DOHH2 (cell line): Measurements from ENCODE around the gene AGBL4.

Experiments used
- H3F3A ChIP-seq: fragments of 200-600 bp; sonication (generic), shearing (Covaris generic); 2 replicates; pipeline ENCODE4 v1.6.0; 2016; ENCODE audit warnings: antibody characterized with exemption, mild to moderate bottlenecking; ENCODE audit not compliant: control insufficient read depth, insufficient read depth
- H3K27ac ChIP-seq: fragments of 200-600 bp; sonication (generic); 2 replicates; pipeline ENCODE4 v1.5.1; 2014; ENCODE audit warnings: low read depth, mild to moderate bottlenecking, low read length, moderate library complexity
- H3K27me3 ChIP-seq: fragments of 200-600 bp; sonication (generic); 2 replicates; pipeline ENCODE4 v1.6.1; 2014; ENCODE audit warnings: mild to moderate bottlenecking, low read length, mixed read lengths; ENCODE audit not compliant: control insufficient read depth
- H3K36me3 ChIP-seq: fragments of 200-600 bp; sonication (generic); 2 replicates; pipeline ENCODE4 v1.6.1; 2014; ENCODE audit warnings: mild to moderate bottlenecking, low read length, moderate library complexity, mixed read lengths; ENCODE audit not compliant: control insufficient read depth
- H3K4me1 ChIP-seq: fragments of 200-600 bp; sonication (generic); 2 replicates; pipeline ENCODE4 v1.6.1; 2014; ENCODE audit warnings: mild to moderate bottlenecking, low read length, mixed read lengths; ENCODE audit not compliant: control insufficient read depth
- H3K4me2 ChIP-seq: fragments of 200-600 bp; sonication (generic); 2 replicates; pipeline ENCODE4 v1.6.0; 2014; ENCODE audit warnings: mild to moderate bottlenecking, low read length, moderate library complexity
- H3K4me3 ChIP-seq: fragments of 200-600 bp; sonication (generic); 2 replicates; pipeline ENCODE4 v1.5.1; 2014; ENCODE audit warnings: mild to moderate bottlenecking, low read length, mixed read lengths
- H3K79me2 ChIP-seq: fragments of 200-600 bp; sonication (generic); 2 replicates; pipeline ENCODE4 v1.6.1; 2014; ENCODE audit warnings: mild to moderate bottlenecking, low read length, mixed read lengths; ENCODE audit not compliant: control insufficient read depth
- H3K9me2 ChIP-seq: fragments of 200-600 bp; sonication (generic); replicated peaks from 2 replicates; pipeline ENCODE4 v1.6.1; 2014; ENCODE audit warnings: mild to moderate bottlenecking, low read length, mixed read lengths; ENCODE audit not compliant: control insufficient read depth
- H3K9me3 ChIP-seq: fragments of 200-600 bp; sonication (generic); 2 replicates; pipeline ENCODE4 v1.6.1; 2014; ENCODE audit warnings: antibody characterized with exemption, low read length, mixed read lengths; ENCODE audit not compliant: control insufficient read depth, insufficient read depth
- H4K20me1 ChIP-seq: fragments of 200-600 bp; sonication (generic); 2 replicates; pipeline ENCODE4 v1.6.0; 2014; ENCODE audit warnings: low read depth, mild to moderate bottlenecking, antibody characterized with exemption, low read length, moderate library complexity; ENCODE audit not compliant: control insufficient read depth, insufficient read depth
- EZH2phosphoT487 ChIP-seq: fragments of 200-600 bp; sonication (generic); IDR thresholded peaks from 2 replicates; pipeline ENCODE4 v1.6.1; 2017; ENCODE audit warnings: borderline replicate concordance, mild to moderate bottlenecking, antibody characterized with exemption, low read length, moderate library complexity, mixed read lengths
- TF ChIP-seq, protein P1 (sequence below): fragments of 200-600 bp; sonication (generic); IDR thresholded peaks from one replicate; pipeline ENCODE4 v1.5.1; 2014; ENCODE audit warnings: antibody characterized with exemption, mild to moderate bottlenecking, low read depth, low read length; ENCODE audit not compliant: poor library complexity, severe bottlenecking

AGBL4 gene

DNA sequence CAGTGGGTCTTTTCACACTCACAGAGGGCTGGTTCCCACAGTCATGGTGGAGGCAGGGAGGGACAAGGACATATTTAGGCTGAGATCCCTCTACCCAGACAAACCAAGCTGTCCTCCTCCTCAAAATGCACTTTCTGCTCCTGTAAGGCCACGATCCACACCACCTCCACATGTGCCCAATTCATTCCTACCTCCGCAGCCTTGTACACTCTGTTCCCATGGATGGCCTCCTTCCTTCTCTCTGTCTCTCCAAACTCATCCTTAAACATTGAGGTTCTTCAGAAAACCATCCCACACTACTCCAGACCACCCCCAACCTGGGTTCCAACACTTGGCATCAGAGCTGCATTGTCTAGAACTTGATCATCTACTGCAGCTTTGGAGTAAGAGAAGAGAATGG lies 842.7 kb downstream of the AGBL4 start:
- TF ChIP-seq EZH2phosphoT487 = no peak
- TF ChIP-seq, protein P1, sequence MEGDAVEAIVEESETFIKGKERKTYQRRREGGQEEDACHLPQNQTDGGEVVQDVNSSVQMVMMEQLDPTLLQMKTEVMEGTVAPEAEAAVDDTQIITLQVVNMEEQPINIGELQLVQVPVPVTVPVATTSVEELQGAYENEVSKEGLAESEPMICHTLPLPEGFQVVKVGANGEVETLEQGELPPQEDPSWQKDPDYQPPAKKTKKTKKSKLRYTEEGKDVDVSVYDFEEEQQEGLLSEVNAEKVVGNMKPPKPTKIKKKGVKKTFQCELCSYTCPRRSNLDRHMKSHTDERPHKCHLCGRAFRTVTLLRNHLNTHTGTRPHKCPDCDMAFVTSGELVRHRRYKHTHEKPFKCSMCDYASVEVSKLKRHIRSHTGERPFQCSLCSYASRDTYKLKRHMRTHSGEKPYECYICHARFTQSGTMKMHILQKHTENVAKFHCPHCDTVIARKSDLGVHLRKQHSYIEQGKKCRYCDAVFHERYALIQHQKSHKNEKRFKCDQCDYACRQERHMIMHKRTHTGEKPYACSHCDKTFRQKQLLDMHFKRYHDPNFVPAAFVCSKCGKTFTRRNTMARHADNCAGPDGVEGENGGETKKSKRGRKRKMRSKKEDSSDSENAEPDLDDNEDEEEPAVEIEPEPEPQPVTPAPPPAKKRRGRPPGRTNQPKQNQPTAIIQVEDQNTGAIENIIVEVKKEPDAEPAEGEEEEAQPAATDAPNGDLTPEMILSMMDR = no peak
- Histone ChIP-seq H3K36me3 (no peaks in the 10 kb centered on the region), H3K9me2 (no peaks in the 10 kb centered on the region; the same call in 1 of the 2 replicates), H3K27me3 (no peaks in the 10 kb centered on the region), H3K4me2 (no peak overlapping the region), H4K20me1 (no peaks in the 10 kb centered on the region), H3K4me3 (no peak overlapping the region), H3K4me1 (no peaks in the 10 kb centered on the region), H3F3A (no peaks in the 10 kb centered on the region), H3K9me3 (peaks cover 3% of the 10 kb centered on the region; the same call in 1 of the 2 replicates), H3K79me2 (no peaks in the 10 kb centered on the region), H3K27ac (no peak overlapping the region)

DNA sequence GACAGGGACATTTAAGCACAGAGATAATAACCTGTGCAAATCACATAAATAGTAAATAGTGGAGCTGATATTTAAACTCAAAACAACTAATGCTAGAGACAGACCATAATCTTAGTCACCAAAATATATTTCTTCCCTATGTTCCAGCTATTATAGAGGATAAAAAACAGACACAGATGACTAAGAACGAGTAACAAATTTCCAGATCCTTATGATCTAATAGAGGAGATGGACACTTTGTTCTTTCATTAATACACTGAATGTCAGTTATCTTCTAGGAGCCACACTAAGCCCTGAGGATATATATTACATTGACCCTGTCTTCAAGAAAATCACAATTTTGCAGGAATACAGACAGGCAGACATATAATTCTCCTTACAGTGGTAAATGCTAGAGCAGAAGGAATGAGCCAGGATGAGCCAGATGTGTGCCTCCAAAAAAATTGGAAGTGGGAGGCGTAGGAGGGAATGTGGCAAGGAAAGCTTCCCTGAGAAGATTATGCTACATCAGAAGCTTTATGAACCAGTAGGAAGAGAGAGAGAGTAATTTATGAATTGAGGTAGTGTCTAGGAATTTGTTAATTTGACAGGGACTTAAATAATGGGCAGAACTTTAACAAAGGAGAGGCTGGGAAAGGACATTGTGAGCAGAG lies 851.7 kb downstream of the AGBL4 start:
- no peaks in the 10 kb centered on the region for H3K36me3 ChIP-seq
- no peaks in the 10 kb centered on the region for H3K9me3 ChIP-seq
- TF ChIP-seq EZH2phosphoT487 = no peak
- TF ChIP-seq, protein P1 = no peak

DNA sequence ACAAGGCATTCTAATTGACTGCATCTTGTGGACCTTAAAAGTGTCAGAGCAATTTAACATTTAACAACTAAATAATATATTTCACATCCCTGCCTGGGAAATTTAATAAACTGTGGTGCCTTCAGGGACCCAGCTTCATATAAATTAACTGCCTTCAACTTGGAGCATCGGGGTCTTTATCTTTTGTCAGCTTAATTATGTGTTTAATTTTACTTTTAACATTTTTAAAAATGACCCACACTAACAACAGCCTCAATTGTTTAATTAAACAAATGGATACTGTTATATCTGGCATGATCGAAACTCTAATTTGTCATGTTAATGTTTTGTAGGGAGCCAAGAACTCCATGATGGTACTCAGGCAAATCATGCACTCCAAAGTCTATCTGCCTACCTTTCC lies 857.7 kb downstream of the AGBL4 start:
- no peak for TF ChIP-seq EZH2phosphoT487
- TF ChIP-seq, protein P1 = no peak
- Histone ChIP-seq H3K9me3 (no peaks in the 10 kb centered on the region), H3F3A (no peaks in the 10 kb centered on the region), H3K4me1 (no peaks in the 10 kb centered on the region), H4K20me1 (no peaks in the 10 kb centered on the region), H3K36me3 (no peaks in the 10 kb centered on the region), H3K9me2 (no peaks in the 10 kb centered on the region), H3K79me2 (no peaks in the 10 kb centered on the region), H3K27ac (no peak overlapping the region), H3K4me2 (no peak overlapping the region), H3K27me3 (no peaks in the 10 kb centered on the region), H3K4me3 (no peak overlapping the region)

More for the DNA sequence above, 851.7 kb downstream of the AGBL4 start:
- Histone ChIP-seq H3K4me1 (no peaks in the 10 kb centered on the region), H3K9me2 (no peaks in the 10 kb centered on the region), H4K20me1 (no peaks in the 10 kb centered on the region), H3K27ac (no peak overlapping the region), H3K4me3 (no peak overlapping the region), H3K4me2 (no peak overlapping the region), H3K27me3 (no peaks in the 10 kb centered on the region), H3F3A (no peaks in the 10 kb centered on the region), H3K79me2 (no peaks in the 10 kb centered on the region)
